ENCODE data around the gene LYPD6B.

Gene LYPD6B

GRCh38 chr2:149259136-149259535 is 220.6 kb downstream of the LYPD6B start:
- no peak for TF ChIP-seq ZNF274 (IDR thresholded peaks at IDR 0.05; ENCODE audit: low read depth, low read length)
- no peak overlapping the region for H3K4me3 ChIP-seq (ENCODE audit: low read length)

GRCh38 chr2:149261692-149262091 is 223.2 kb downstream of the LYPD6B start:
- no peak for TF ChIP-seq ZNF274 (IDR thresholded peaks at IDR 0.05; ENCODE audit: low read depth, low read length)
- no peak overlapping the region for H3K4me3 ChIP-seq (ENCODE audit: low read length)

Data from GM08714 (cell line).